ENCODE measurements around the gene ENO3. TPM values are rescaled to one million over a fixed set of nuclear protein-coding genes. Genes with fewer than 3 reads are reported as not detected.
A peak's percentile ranks its signal among the peaks of the same experiment; 100 is the strongest.

The ENO3 gene
- total RNA-seq, 2 experiments from 2014 or later, result 31.3 to 34.0 TPM

DNA sequence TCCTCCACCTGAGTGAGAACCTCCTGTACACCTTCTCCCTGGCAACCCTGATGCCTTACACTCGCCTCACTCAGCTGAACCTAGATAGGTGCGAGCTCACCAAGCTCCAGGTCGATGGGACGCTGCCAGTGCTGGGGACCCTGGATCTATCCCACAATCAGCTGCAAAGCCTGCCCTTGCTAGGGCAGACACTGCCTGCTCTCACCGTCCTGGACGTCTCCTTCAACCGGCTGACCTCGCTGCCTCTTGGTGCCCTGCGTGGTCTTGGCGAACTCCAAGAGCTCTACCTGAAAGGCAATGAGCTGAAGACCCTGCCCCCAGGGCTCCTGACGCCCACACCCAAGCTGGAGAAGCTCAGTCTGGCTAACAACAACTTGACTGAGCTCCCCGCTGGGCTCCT, 18.2 kb upstream of the ENO3 start:
- POLR2A ChIA-PET, result no interaction called here
- Mint-ChIP-seq H3K4me1 (ENCODE audit: low read depth) (peaks cover 23% of the 10 kb centered on the region), H3K4me3 (no peak overlapping the region), H3K27me3 (no peaks in the 10 kb centered on the region), H3K36me3 (ENCODE audit: low read depth) (peaks cover 33% of the 10 kb centered on the region), H3K9me3 (no peaks in the 10 kb centered on the region), H3K27ac (no peak overlapping the region)
- ATAC-seq (no peak), DNase-seq (no peak)
- CTCF ChIA-PET, result interaction anchor here (1.0 kb wide), 1 partner anchor 30 kb away, joined by 4 read pairs; the partner anchor contains the start of gene CHRNE
- intact Hi-C loops (cut with micrococcal nuclease), result no loop called here
- TF ChIP-seq, protein P1, sequence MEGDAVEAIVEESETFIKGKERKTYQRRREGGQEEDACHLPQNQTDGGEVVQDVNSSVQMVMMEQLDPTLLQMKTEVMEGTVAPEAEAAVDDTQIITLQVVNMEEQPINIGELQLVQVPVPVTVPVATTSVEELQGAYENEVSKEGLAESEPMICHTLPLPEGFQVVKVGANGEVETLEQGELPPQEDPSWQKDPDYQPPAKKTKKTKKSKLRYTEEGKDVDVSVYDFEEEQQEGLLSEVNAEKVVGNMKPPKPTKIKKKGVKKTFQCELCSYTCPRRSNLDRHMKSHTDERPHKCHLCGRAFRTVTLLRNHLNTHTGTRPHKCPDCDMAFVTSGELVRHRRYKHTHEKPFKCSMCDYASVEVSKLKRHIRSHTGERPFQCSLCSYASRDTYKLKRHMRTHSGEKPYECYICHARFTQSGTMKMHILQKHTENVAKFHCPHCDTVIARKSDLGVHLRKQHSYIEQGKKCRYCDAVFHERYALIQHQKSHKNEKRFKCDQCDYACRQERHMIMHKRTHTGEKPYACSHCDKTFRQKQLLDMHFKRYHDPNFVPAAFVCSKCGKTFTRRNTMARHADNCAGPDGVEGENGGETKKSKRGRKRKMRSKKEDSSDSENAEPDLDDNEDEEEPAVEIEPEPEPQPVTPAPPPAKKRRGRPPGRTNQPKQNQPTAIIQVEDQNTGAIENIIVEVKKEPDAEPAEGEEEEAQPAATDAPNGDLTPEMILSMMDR (IDR thresholded peaks at IDR 0.05), result no peak

DNA sequence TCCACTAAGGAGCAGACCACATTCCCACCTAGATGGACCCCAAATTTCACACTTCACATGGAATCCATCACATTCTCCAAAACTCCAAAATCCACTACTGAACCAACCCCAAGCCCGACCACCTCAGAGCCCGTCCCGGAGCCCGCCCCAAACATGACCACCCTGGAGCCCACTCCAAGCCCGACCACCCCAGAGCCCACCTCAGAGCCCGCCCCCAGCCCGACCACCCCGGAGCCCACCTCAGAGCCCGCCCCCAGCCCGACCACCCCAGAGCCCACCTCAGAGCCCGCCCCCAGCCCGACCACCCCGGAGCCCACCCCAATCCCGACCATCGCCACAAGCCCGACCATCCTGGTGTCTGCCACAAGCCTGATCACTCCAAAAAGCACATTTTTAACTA, 17.3 kb upstream of the ENO3 start:
- H3K36me3 Mint-ChIP-seq (ENCODE audit: low read depth), result peaks cover 40% of the 10 kb centered on the region
- intact Hi-C loops (cut with micrococcal nuclease), result no loop called here
- TF ChIP-seq, protein P1 (IDR thresholded peaks at IDR 0.05), result no peak
- no peak overlapping the region for H3K27ac Mint-ChIP-seq
- ATAC-seq, result no peak
- CTCF ChIA-PET, result interaction anchor here (1.3 kb wide), 2 partner anchors 25 to 30 kb away, joined by 6 read pairs; partner anchors contain the start of gene CHRNE
- H3K4me3 Mint-ChIP-seq, result no peak overlapping the region
- H3K9me3 Mint-ChIP-seq, result no peaks in the 10 kb centered on the region
- POLR2A ChIA-PET, result interaction anchor here (1.1 to 1.6 kb wide), 4 partner anchors 9 to 34 kb away, joined by 3 to 5 read pairs (median 4); partner anchors contain the start of genes PFN1 and SPAG7
- H3K4me1 Mint-ChIP-seq (ENCODE audit: low read depth), result peaks cover 31% of the 10 kb centered on the region
- DNase-seq, result no peak
- H3K27me3 Mint-ChIP-seq, result no peaks in the 10 kb centered on the region

DNA sequence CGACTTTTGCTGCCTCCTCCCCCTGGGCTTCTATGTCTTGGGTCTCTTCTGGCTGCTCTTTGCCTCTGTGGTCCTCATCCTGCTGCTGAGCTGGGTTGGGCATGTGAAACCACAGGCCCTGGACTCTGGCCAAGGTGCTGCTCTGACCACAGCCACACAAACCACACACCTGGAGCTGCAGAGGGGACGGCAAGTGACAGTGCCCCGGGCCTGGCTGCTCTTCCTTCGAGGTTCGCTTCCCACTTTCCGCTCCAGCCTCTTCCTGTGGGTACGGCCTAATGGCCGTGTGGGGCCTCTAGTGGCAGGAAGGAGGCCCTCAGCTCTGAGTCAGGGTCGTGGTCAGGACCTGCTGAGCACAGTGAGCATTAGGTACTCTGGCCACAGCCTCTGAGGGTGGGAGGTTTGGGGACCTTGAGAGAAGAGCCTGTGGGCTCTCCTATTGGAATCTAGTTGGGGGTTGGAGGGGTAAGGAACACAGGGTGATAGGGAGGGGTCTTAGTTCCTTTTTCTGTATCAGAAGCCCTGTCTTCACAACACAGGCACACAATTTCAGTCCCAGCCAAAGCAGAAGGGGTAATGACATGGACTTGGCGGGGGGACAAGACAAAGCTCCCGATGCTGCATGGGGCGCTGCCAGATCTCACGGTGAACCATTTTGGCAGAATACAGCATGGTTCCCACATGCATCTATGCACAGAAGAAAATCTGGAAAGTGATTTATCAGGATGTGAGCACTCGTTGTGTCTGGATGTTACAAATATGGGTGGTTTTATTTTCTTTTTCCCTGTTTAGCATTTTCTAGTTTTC, 16.5 kb upstream of the ENO3 start:
- H3K27me3 Mint-ChIP-seq, result no peaks in the 10 kb centered on the region
- H3K9me3 Mint-ChIP-seq, result no peaks in the 10 kb centered on the region
- ATAC-seq (peak; percentile 48), DNase-seq (peak; percentile 38)
- POLR2A ChIA-PET, result interaction anchor here (1.1 to 1.6 kb wide), 4 partner anchors 8 to 33 kb away, joined by 3 to 5 read pairs (median 4); partner anchors contain the start of genes PFN1 and SPAG7
- TF ChIP-seq, protein P1 (IDR thresholded peaks at IDR 0.05), result peak; percentile 24
- H3K4me1 Mint-ChIP-seq (ENCODE audit: low read depth), result peaks cover 33% of the 10 kb centered on the region
- no peak overlapping the region for H3K27ac Mint-ChIP-seq
- intact Hi-C loops (cut with micrococcal nuclease), result no loop called here
- CTCF ChIA-PET, result interaction anchor here (1.3 to 1.4 kb wide), 3 partner anchors 11 to 31 kb away, joined by 3 to 6 read pairs (median 6); partner anchors contain the start of gene CHRNE
- H3K4me3 Mint-ChIP-seq, result no peak overlapping the region
- H3K36me3 Mint-ChIP-seq (ENCODE audit: low read depth), result peaks cover 41% of the 10 kb centered on the region

DNA sequence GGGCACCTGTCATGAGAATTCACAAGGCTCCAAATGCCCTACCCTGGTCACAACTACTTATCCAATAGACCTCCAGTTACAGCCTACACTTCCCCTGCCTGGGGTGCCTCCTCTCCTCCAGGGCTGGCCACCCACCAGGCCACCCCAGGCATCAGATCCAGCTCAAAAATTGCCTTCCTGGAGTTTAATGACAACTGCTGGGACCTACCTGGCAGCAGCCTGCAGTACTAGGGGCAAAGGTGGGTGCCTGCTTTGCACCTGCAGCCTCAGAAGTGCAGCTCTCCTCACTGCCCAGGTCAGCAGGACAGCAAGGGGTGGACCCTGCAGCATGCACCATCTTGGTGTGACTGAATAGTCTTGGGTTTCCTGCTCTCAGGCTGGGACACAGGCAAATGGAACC, 15.3 kb upstream of the ENO3 start:
- no peaks in the 10 kb centered on the region for H3K9me3 Mint-ChIP-seq
- no peak overlapping the region for H3K27ac Mint-ChIP-seq
- ChIA-PET POLR2A (interaction anchor here (1.5 to 5.8 kb wide), 3 partner anchors 10 to 16 kb away, joined by 5 to 19 read pairs (median 9); no protein-coding TSS in a partner anchor), CTCF (interaction anchor here (1.4 kb wide), 1 partner anchor 12 kb away, joined by 3 read pairs; no protein-coding TSS in a partner anchor)
- ATAC-seq (no peak), DNase-seq (no peak)
- intact Hi-C loops (cut with micrococcal nuclease), result no loop called here
- TF ChIP-seq, protein P1 (IDR thresholded peaks at IDR 0.05), result no peak
- H3K4me3 Mint-ChIP-seq, result no peak overlapping the region
- H3K36me3 Mint-ChIP-seq (ENCODE audit: low read depth), result peaks cover 46% of the 10 kb centered on the region
- no peaks in the 10 kb centered on the region for H3K27me3 Mint-ChIP-seq
- peaks cover 33% of the 10 kb centered on the region for H3K4me1 Mint-ChIP-seq (ENCODE audit: low read depth)

DNA sequence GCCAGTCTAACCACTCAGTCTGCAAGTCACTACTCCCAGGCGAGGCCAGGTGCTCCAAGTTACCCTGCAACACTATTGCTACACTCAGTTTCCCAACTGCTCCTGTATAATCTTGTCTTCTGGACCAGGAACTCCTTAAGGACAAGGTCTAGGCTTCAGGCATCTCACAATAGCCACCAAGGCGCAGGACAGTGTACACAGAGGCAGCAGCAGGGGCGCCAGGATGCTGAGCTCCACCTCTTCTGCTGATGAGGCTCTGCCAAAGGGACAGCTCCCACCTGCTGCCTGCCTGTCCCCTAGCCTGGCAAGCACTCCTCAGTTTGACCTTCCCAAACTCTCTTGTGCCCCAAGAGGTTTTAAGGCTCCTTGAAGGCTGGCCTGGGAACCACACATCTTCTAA, 14.5 kb upstream of the ENO3 start:
- TF ChIP-seq, protein P1 (IDR thresholded peaks at IDR 0.05), result no peak
- POLR2A ChIA-PET, result interaction anchor here (0.8 to 5.8 kb wide), 8 partner anchors 9 to 142 kb away, joined by 3 to 19 read pairs (median 4); partner anchors contain the start of gene ZFP3
- CTCF ChIA-PET, result interaction anchor here (1.2 kb wide), 1 partner anchor 27 kb away, joined by 3 read pairs; no protein-coding TSS in a partner anchor
- Mint-ChIP-seq H3K4me3 (no peak overlapping the region), H3K36me3 (ENCODE audit: low read depth) (peaks cover 48% of the 10 kb centered on the region), H3K27ac (peak overlapping the region; percentile 25), H3K9me3 (no peaks in the 10 kb centered on the region), H3K27me3 (no peaks in the 10 kb centered on the region), H3K4me1 (ENCODE audit: low read depth) (peaks cover 34% of the 10 kb centered on the region)
- intact Hi-C loops (cut with micrococcal nuclease), result no loop called here
- ATAC-seq (no peak), DNase-seq (no peak)
